HepG2 (cell line): Measurements from ENCODE around the gene NPEPL1. TPM values are rescaled to one million over a fixed set of nuclear protein-coding genes. Genes with fewer than 3 reads are reported as not detected.

Experiments
- ATAC-seq: fragments of 200-7000 bp; cut with Tn5 transposase; 3 replicates; pipeline ENCODE4 v1.9.1; 2020; ENCODE audit warnings: mild to moderate bottlenecking, moderate library complexity
- BruUV-seq: library from RNA; stranded (reverse); fragments of 400-500 nt; replicated peaks from 2 replicates; lab custom pipeline; 2021; lab: Mats Ljungman, UMichigan
- CTCF ChIA-PET: fragments of 300-600 bp; formaldehyde crosslinking; extraction: SDS; loops from one replicate; lab custom pipeline; 2021; ENCODE audit warnings: low total read pairs, inconsistent platforms, low intra/inter-chr PET ratio; lab: Yijun Ruan, JAX
- POLR2A ChIA-PET: fragments of 350-600 bp; sonication (Branson Sonifier 250); formaldehyde crosslinking; loops from one replicate; lab custom pipeline; 2020; ENCODE audit warnings: antibody characterized with exemption, inconsistent platforms; lab: Yijun Ruan, JAX
- DNase-seq: peaks from one replicate; pipeline ENCODE4 v3.0.0-alpha.2; 2015; ENCODE audit warnings: low spot score
- FAIRE-seq: peaks from 3 replicates; lab custom pipeline; 2011; peaks lifted over from hg19 to GRCh38; lab: Jason Lieb, UNC
- H2AFZ ChIP-seq: one replicate; pipeline ENCODE4 v1.6.1; 2011; ENCODE audit warnings: low read length, inconsistent platforms
- H3K27ac ChIP-seq: fragments of 300-600 bp; 3 replicates; pipeline ENCODE4 v1.8.0; 2011; ENCODE audit warnings: mixed run types, mild to moderate bottlenecking, mixed read lengths, low read length, inconsistent platforms; ENCODE audit not compliant: insufficient read depth; ENCODE audit errors: extremely low read length
- H3K27me3 ChIP-seq, 2 experiments: fragments of 200-600 bp in 1 of 2; 2 replicates in 1 of 2; 3 replicates in 1 of 2; pipeline versions ENCODE4 v1.6.0 to v1.8.0; 2011; ENCODE audit warnings: low read length in 2 of 2, mild to moderate bottlenecking in 2 of 2, moderate library complexity in 2 of 2, inconsistent platforms in 1 of 2; ENCODE audit not compliant: insufficient read depth in 2 of 2, control insufficient read depth in 1 of 2
- H3K36me3 ChIP-seq, 2 experiments: fragments of 200-600 bp in 1 of 2; replicated peaks in 1 of 2; 2 replicates in 1 of 2; 3 replicates in 1 of 2; pipeline versions ENCODE4 v1.5.1 to v1.8.0; 2011; ENCODE audit warnings: low read length in 2 of 2, inconsistent platforms in 1 of 2; ENCODE audit not compliant: insufficient read depth in 2 of 2, control insufficient read depth in 1 of 2
- H3K4me1 ChIP-seq: 2 replicates; pipeline ENCODE4 v1.5.1; 2012; ENCODE audit warnings: low read length, inconsistent platforms; ENCODE audit not compliant: insufficient read depth
- H3K4me2 ChIP-seq: 2 replicates; pipeline ENCODE4 v1.6.0; 2011; ENCODE audit warnings: low read depth, low read length, inconsistent platforms
- H3K4me3 ChIP-seq, 3 experiments: fragments of 200-600 bp in 1 of 3; sonication (generic), shearing (Covaris generic) in 1 of 3; replicated peaks in 1 of 3; 2 replicates each; pipeline ENCODE4 v1.5.1; 2011 to 2016; ENCODE audit warnings: low read length in 3 of 3, inconsistent platforms in 2 of 3, low read depth in 2 of 3, mild to moderate bottlenecking in 2 of 3, control low read depth in 1 of 3, mixed read lengths in 1 of 3; ENCODE audit not compliant: insufficient read depth in 1 of 3
- H3K79me2 ChIP-seq: one replicate; pipeline ENCODE4 v1.6.1; 2011; ENCODE audit warnings: low read length, inconsistent platforms; ENCODE audit not compliant: insufficient read depth
- H3K9ac ChIP-seq: 2 replicates; pipeline ENCODE4 v1.6.0; 2011; ENCODE audit warnings: mild to moderate bottlenecking, low read depth, low read length, inconsistent platforms; ENCODE audit not compliant: insufficient read depth
- H3K9me3 ChIP-seq: 2 replicates; pipeline ENCODE4 v1.5.1; 2012; ENCODE audit warnings: mild to moderate bottlenecking, low read length
- H4K20me1 ChIP-seq: 2 replicates; pipeline ENCODE4 v1.6.0; 2011; ENCODE audit warnings: inconsistent platforms, mild to moderate bottlenecking, low read length, moderate library complexity; ENCODE audit not compliant: insufficient read depth
- AGO1 ChIP-seq: fragments of 200-400 bp; formaldehyde crosslinking; IDR thresholded peaks from 2 replicates; pipeline ENCODE4 v1.6.1; 2017; ENCODE audit warnings: mild to moderate bottlenecking, low read depth, low read length, moderate library complexity; ENCODE audit not compliant: poor library complexity, severe bottlenecking
- KAT7 ChIP-seq: IDR thresholded peaks from 2 replicates; pipeline ENCODE4 v1.6.1; 2018; ENCODE audit warnings: borderline replicate concordance, missing compliant biosample characterization
- KDM1A ChIP-seq: IDR thresholded peaks from 2 replicates; pipeline ENCODE4 v1.6.1; 2016; ENCODE audit warnings: missing compliant biosample characterization
- MAF1 ChIP-seq: sonication (generic); formaldehyde crosslinking; IDR thresholded peaks from 2 replicates; pipeline ENCODE4 v1.5.0; 2020; ENCODE audit warnings: missing genetic modification reagents, borderline replicate concordance
- MED1 ChIP-seq: sonication (generic); formaldehyde crosslinking; IDR thresholded peaks from 2 replicates; pipeline ENCODE4 v1.4.0; 2020; ENCODE audit warnings: missing genetic modification reagents
- NFKB2 ChIP-seq: sonication (generic); formaldehyde crosslinking; IDR thresholded peaks from 2 replicates; pipeline ENCODE4 v1.4.0; 2020; ENCODE audit warnings: missing genetic modification reagents, borderline replicate concordance
- PRMT3 ChIP-seq: sonication (generic); formaldehyde crosslinking; IDR thresholded peaks from 2 replicates; pipeline ENCODE4 v1.8.1; 2022; ENCODE audit warnings: low read depth, mild to moderate bottlenecking, moderate library complexity, missing genetic modification reagents, borderline replicate concordance
- RXRB ChIP-seq: IDR thresholded peaks from 2 replicates; pipeline ENCODE4 v1.6.1; 2016; ENCODE audit warnings: borderline replicate concordance, missing genetic modification reagents, missing compliant biosample characterization
- SMARCC2 ChIP-seq: fragments of 450-650 bp; IDR thresholded peaks from 2 replicates; pipeline ENCODE4 v1.6.1; 2017; ENCODE audit warnings: antibody characterized with exemption, mild to moderate bottlenecking
- SNAI1 ChIP-seq: sonication (generic); formaldehyde crosslinking; IDR thresholded peaks from 2 replicates; pipeline ENCODE4 v1.5.0; 2020; ENCODE audit warnings: mild to moderate bottlenecking, missing genetic modification reagents, borderline replicate concordance
- SRF ChIP-seq: IDR thresholded peaks from 2 replicates; pipeline ENCODE4 v1.6.1; 2011; ENCODE audit warnings: mild to moderate bottlenecking, low read depth, low read length, moderate library complexity
- SRSF4 ChIP-seq: fragments of 200-400 bp; formaldehyde crosslinking; IDR thresholded peaks from one replicate; pipeline ENCODE4 v1.6.1; 2018; ENCODE audit warnings: mild to moderate bottlenecking, low read depth, low read length, moderate library complexity; ENCODE audit not compliant: poor library complexity, severe bottlenecking
- TFDP2 ChIP-seq: sonication (generic); formaldehyde crosslinking; IDR thresholded peaks from 2 replicates; pipeline ENCODE4 v1.4.0; 2020; ENCODE audit warnings: missing genetic modification reagents
- ZFY ChIP-seq: sonication (generic); formaldehyde crosslinking; IDR thresholded peaks from 2 replicates; pipeline ENCODE4 v1.4.0; 2020; ENCODE audit warnings: missing genetic modification reagents
- ZKSCAN8 ChIP-seq: IDR thresholded peaks from 2 replicates; pipeline ENCODE4 v1.6.1; 2016; ENCODE audit warnings: borderline replicate concordance, missing genetic modification reagents, missing compliant biosample characterization
- ZNF343 ChIP-seq: sonication (generic); formaldehyde crosslinking; IDR thresholded peaks from 2 replicates; pipeline ENCODE4 v1.4.0; 2020; ENCODE audit warnings: mild to moderate bottlenecking, missing genetic modification reagents
- ZSCAN21 ChIP-seq: sonication (generic); formaldehyde crosslinking; IDR thresholded peaks from 2 replicates; pipeline ENCODE4 v1.8.0; 2022; ENCODE audit warnings: mild to moderate bottlenecking, missing genetic modification reagents, moderate library complexity, borderline replicate concordance
- WGBS: methylation state at CpG from one replicate; pipeline ENCODE4 v1.1.6; 2017; ENCODE audit warnings: low lambda C conversion rate; 5-methylcytosine and 5-hydroxymethylcytosine counted together
- in situ Hi-C: cut with HindIII; loops from 2 replicates; pipeline ENCODE4 v1.10.0; 2017; ENCODE audit warnings: low pct_unique_long_range_greater_than_20kb; ENCODE audit not compliant: extremely low pct_ligation_motif_present
- intact Hi-C: fragments of 100-400 bp; cut with micrococcal nuclease; formaldehyde crosslinking; loops from one replicate; pipeline ENCODE4 v1.10.0; 2022; ENCODE audit not compliant: unreplicated experiment
- polyA plus RNA-seq, 8 experiments: library from polyadenylated mRNA; depleted of rRNA in 3 of 8; stranded (reverse) in 7 of 8; unstranded in 1 of 8; fragments of >200 nt; fragmentation: Illumina TruSeq in 4 of 8; extraction: Trizol in 4 of 8; gene quantifications; 2 replicates each; pipeline versions ENCODE4 v1.2.1 to v1.2.3, GENCODE V29; 2011 to 2016; ENCODE audit warnings: low read depth in 4 of 8, missing spikeins in 1 of 8, mixed read lengths in 1 of 8; ENCODE audit not compliant: insufficient read depth in 1 of 8
- total RNA-seq, 5 experiments: library from RNA; depleted of rRNA; stranded (reverse); fragments of >200 nt; fragmentation: Illumina TruSeq; extraction: Trizol; gene quantifications; 2 replicates each; pipeline ENCODE4 v1.2.3, GENCODE V29; 2016; ENCODE audit warnings: low read depth in 1 of 5
- TF ChIP-seq, protein P1 (sequence below): sonication (generic); formaldehyde crosslinking; IDR thresholded peaks from 2 replicates; pipeline ENCODE4 v1.5.1; 2020; ENCODE audit warnings: mild to moderate bottlenecking, moderate library complexity, missing genetic modification reagents

Gene NPEPL1
- total and polyA plus RNA-seq, 2 of the 13 experiments (the other 11 are each of a cell fraction or from before 2014, with no cell fraction given): 4.1 to 7.5 TPM

- Histone ChIP-seq H3K4me1 (no peaks in the 10 kb centered on the region), H3K79me2 (no peaks in the 10 kb centered on the region), H3K9me3 (no peaks in the 10 kb centered on the region), H3K9ac (no peak overlapping the region), H4K20me1 (no peaks in the 10 kb centered on the region; the same call in 1 of the 2 replicates), H3K36me3 (peaks cover 10 to 16% of the 10 kb centered on the region in 2 experiments; a peak in 4 of 5 replicates), H3K27ac (no peak overlapping the region), H3K4me3 (no peak overlapping the region), H3K27me3 (no peaks in the 10 kb centered on the region), H3K4me2 (no peak overlapping the region), H2AFZ (no peak overlapping the region)
- CTCF ChIA-PET: no interaction called here
- BruUV-seq: TSS peak; percentile 18
- intact Hi-C loops (no loop called here), in situ Hi-C loops (no loop called here)
- ATAC-seq (no peak), FAIRE-seq (no peak), DNase-seq (no peak)
- POLR2A ChIA-PET: no interaction called here
- no peak for TF ChIP-seq AGO1
- no peak for TF ChIP-seq MED1
- no peak for TF ChIP-seq MAF1 (CRISPR knock-in tag)
- TF ChIP-seq KAT7: no peak
- no peak for TF ChIP-seq KDM1A (CRISPR knock-in tag)
- no peak for TF ChIP-seq ZKSCAN8 (CRISPR knock-in tag)
- TF ChIP-seq RXRB (CRISPR knock-in tag): no peak
- no peak for TF ChIP-seq TFDP2 (CRISPR knock-in tag)
- no peak for TF ChIP-seq NFKB2 (CRISPR knock-in tag)
- no peak for TF ChIP-seq SNAI1 (CRISPR knock-in tag)
- no peak for TF ChIP-seq ZNF343 (CRISPR knock-in tag)
- no peak for TF ChIP-seq ZSCAN21 (CRISPR knock-in tag)
- no peak for TF ChIP-seq SMARCC2
- no peak for TF ChIP-seq PRMT3 (CRISPR knock-in tag)
- TF ChIP-seq SRF: no peak
- TF ChIP-seq, protein P1, sequence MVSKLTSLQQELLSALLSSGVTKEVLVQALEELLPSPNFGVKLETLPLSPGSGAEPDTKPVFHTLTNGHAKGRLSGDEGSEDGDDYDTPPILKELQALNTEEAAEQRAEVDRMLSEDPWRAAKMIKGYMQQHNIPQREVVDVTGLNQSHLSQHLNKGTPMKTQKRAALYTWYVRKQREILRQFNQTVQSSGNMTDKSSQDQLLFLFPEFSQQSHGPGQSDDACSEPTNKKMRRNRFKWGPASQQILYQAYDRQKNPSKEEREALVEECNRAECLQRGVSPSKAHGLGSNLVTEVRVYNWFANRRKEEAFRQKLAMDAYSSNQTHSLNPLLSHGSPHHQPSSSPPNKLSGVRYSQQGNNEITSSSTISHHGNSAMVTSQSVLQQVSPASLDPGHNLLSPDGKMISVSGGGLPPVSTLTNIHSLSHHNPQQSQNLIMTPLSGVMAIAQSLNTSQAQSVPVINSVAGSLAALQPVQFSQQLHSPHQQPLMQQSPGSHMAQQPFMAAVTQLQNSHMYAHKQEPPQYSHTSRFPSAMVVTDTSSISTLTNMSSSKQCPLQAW (CRISPR knock-in tag): no peak
- no peak for TF ChIP-seq SRSF4
- TF ChIP-seq ZFY (CRISPR knock-in tag): no peak
- WGBS: 96% methylated on average over 14 of the region's 14 CpGs
Measured at GRCh38 chr20:58705208-58705926, 12.8 kb downstream of the NPEPL1 start.
